Measurements from ENCODE around the gene ASB7. TPM values are rescaled to one million over a fixed set of nuclear protein-coding genes. Genes with fewer than 3 reads are reported as not detected.

The ASB7 gene
- total RNA-seq, 1 donor from 2014 or later = 14.6 TPM

DNA sequence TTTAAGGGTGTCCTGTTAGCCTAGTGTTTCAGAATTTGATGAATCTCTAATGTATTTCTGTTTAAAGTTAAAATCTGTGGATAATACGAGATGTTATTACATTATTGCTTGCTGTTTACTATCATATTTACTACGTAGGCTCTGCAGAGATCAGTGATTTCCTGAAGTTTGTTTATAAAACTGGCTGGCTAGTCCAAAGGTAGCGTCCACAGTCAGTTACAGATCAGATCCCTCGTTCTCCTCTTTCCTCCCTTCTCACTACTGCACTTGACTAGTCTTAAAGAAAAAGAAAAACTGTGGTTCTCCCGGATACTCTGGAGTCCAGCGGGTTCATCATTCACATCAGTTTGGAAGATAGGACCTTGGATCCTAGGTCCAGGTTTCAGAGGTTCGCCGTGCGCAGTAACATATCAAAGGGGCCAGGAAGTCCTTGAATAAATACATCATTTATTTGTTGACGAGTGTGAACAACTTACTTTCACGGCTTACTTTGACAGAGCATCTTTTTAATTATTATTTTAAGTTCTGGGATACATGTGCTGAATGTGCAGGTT lies 35.9 kb downstream of the ASB7 start:
- TF ChIP-seq, protein P1, sequence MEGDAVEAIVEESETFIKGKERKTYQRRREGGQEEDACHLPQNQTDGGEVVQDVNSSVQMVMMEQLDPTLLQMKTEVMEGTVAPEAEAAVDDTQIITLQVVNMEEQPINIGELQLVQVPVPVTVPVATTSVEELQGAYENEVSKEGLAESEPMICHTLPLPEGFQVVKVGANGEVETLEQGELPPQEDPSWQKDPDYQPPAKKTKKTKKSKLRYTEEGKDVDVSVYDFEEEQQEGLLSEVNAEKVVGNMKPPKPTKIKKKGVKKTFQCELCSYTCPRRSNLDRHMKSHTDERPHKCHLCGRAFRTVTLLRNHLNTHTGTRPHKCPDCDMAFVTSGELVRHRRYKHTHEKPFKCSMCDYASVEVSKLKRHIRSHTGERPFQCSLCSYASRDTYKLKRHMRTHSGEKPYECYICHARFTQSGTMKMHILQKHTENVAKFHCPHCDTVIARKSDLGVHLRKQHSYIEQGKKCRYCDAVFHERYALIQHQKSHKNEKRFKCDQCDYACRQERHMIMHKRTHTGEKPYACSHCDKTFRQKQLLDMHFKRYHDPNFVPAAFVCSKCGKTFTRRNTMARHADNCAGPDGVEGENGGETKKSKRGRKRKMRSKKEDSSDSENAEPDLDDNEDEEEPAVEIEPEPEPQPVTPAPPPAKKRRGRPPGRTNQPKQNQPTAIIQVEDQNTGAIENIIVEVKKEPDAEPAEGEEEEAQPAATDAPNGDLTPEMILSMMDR (conservative IDR thresholded peaks at IDR 0.05) = no peak
- H3K27me3 Mint-ChIP-seq = no peaks in the 10 kb centered on the region
- no peak overlapping the region for H3K4me3 Mint-ChIP-seq
- peaks cover 4% of the 10 kb centered on the region for H3K36me3 Mint-ChIP-seq
- H3K9me3 Mint-ChIP-seq = peaks cover 4% of the 10 kb centered on the region
- H3K4me1 Mint-ChIP-seq (ENCODE audit: unreplicated experiment) = peaks cover 7% of the 10 kb centered on the region
- DNase-seq (ENCODE audit: extremely low spot score, unreplicated experiment) = no peak
- no peak overlapping the region for H3K27ac Mint-ChIP-seq

GRCh38 chr15:100642213-100642949 lies 40.0 kb downstream of the ASB7 start:
- peaks cover 4% of the 10 kb centered on the region for H3K9me3 Mint-ChIP-seq
- no peak overlapping the region for H3K4me3 Mint-ChIP-seq
- H3K27me3 Mint-ChIP-seq = no peaks in the 10 kb centered on the region
- TF ChIP-seq, protein P1 (conservative IDR thresholded peaks at IDR 0.05) = no peak
- H3K36me3 Mint-ChIP-seq = no peaks in the 10 kb centered on the region
- DNase-seq (ENCODE audit: extremely low spot score, unreplicated experiment) = no peak
- H3K27ac Mint-ChIP-seq = no peak overlapping the region
- peaks cover 7% of the 10 kb centered on the region for H3K4me1 Mint-ChIP-seq (ENCODE audit: unreplicated experiment)

- H3K4me3 Mint-ChIP-seq = no peak overlapping the region
- DNase-seq (ENCODE audit: extremely low spot score, unreplicated experiment) = no peak
- H3K9me3 Mint-ChIP-seq = peaks cover 4% of the 10 kb centered on the region
- no peaks in the 10 kb centered on the region for H3K27me3 Mint-ChIP-seq
- H3K4me1 Mint-ChIP-seq (ENCODE audit: unreplicated experiment) = peaks cover 7% of the 10 kb centered on the region
- TF ChIP-seq, protein P1 (conservative IDR thresholded peaks at IDR 0.05) = no peak
- no peak overlapping the region for H3K27ac Mint-ChIP-seq
- H3K36me3 Mint-ChIP-seq = no peaks in the 10 kb centered on the region
Observed at GRCh38 chr15:100642950-100643338, 40.6 kb downstream of the ASB7 start.

GRCh38 chr15:100645671-100646070 lies 43.3 kb downstream of the ASB7 start:
- no peak overlapping the region for H3K4me3 Mint-ChIP-seq
- DNase-seq (ENCODE audit: extremely low spot score, unreplicated experiment) = no peak
- H3K9me3 Mint-ChIP-seq = no peaks in the 10 kb centered on the region
- peaks cover 7% of the 10 kb centered on the region for H3K4me1 Mint-ChIP-seq (ENCODE audit: unreplicated experiment)
- H3K36me3 Mint-ChIP-seq = no peaks in the 10 kb centered on the region
- no peaks in the 10 kb centered on the region for H3K27me3 Mint-ChIP-seq
- TF ChIP-seq, protein P1 (conservative IDR thresholded peaks at IDR 0.05) = no peak
- no peak overlapping the region for H3K27ac Mint-ChIP-seq

- TF ChIP-seq, protein P1 (conservative IDR thresholded peaks at IDR 0.05) = no peak
- no peak for DNase-seq (ENCODE audit: extremely low spot score, unreplicated experiment)
- Mint-ChIP-seq H3K36me3 (peaks cover 4% of the 10 kb centered on the region), H3K27ac (no peak overlapping the region), H3K27me3 (no peaks in the 10 kb centered on the region), H3K4me1 (ENCODE audit: unreplicated experiment) (peaks cover 13% of the 10 kb centered on the region), H3K9me3 (no peaks in the 10 kb centered on the region), H3K4me3 (no peak overlapping the region)
Observed at GRCh38 chr15:100648951-100649350, 46.6 kb downstream of the ASB7 start.
